Measurements from ENCODE around the gene SCD. TPM values are rescaled to one million over a fixed set of nuclear protein-coding genes. Genes with fewer than 3 reads are reported as not detected.

The SCD gene
- total RNA-seq, 2 experiments from 2014 or later: 271 TPM

DNA sequence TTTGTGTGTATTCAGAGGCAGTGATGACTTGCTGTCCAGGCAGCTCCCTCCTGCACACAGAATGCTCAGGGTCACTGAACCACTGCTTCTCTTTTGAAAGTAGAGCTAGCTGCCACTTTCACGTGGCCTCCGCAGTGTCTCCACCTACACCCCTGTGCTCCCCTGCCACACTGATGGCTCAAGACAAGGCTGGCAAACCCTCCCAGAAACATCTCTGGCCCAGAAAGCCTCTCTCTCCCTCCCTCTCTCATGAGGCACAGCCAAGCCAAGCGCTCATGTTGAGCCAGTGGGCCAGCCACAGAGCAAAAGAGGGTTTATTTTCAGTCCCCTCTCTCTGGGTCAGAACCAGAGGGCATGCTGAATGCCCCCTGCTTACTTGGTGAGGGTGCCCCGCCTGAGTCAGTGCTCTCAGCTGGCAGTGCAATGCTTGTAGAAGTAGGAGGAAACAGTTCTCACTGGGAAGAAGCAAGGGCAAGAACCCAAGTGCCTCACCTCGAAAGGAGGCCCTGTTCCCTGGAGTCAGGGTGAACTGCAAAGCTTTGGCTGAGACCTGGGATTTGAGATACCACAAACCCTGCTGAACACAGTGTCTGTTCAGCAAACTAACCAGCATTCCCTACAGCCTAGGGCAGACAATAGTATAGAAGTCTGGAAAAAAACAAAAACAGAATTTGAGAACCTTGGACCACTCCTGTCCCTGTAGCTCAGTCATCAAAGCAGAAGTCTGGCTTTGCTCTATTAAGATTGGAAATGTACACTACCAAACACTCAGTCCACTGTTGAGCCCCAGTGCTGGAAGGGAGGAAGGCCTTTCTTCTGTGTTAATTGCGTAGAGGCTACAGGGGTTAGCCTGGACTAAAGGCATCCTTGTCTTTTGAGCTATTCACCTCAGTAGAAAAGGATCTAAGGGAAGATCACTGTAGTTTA is 15.8 kb downstream of the SCD start:
- H3K27me3 Mint-ChIP-seq: no peaks in the 10 kb centered on the region
- intact Hi-C loops (cut with micrococcal nuclease): no loop called here
- ChIA-PET CTCF (interaction anchor here (1.5 kb wide), 1 partner anchor 13 kb away, joined by 4 read pairs; no protein-coding TSS in a partner anchor), POLR2A (interaction anchor here (0.6 to 5.5 kb wide), 4 partner anchors 8 to 102 kb away, joined by 3 to 36 read pairs (median 4); partner anchors contain the start of gene SCD)
- peaks cover 23% of the 10 kb centered on the region for H3K4me1 Mint-ChIP-seq (ENCODE audit: low read depth)
- TF ChIP-seq CTCF (IDR thresholded peaks at IDR 0.05): no peak
- H3K36me3 Mint-ChIP-seq (ENCODE audit: low read depth): peaks cover 60% of the 10 kb centered on the region
- ATAC-seq (no peak), DNase-seq (no peak)
- H3K4me3 Mint-ChIP-seq: no peak overlapping the region
- H3K27ac Mint-ChIP-seq: peak overlapping the region; percentile 30
- H3K9me3 Mint-ChIP-seq: no peaks in the 10 kb centered on the region

- H3K9me3 Mint-ChIP-seq: no peaks in the 10 kb centered on the region
- ChIA-PET POLR2A (interaction anchor here (0.6 to 5.5 kb wide), 4 partner anchors 9 to 15 kb away, joined by 4 to 36 read pairs (median 9); partner anchors contain the start of gene SCD), CTCF (interaction anchor here (1.5 kb wide), 1 partner anchor 14 kb away, joined by 4 read pairs; no protein-coding TSS in a partner anchor)
- TF ChIP-seq CTCF (IDR thresholded peaks at IDR 0.05): no peak
- H3K27me3 Mint-ChIP-seq: no peaks in the 10 kb centered on the region
- H3K36me3 Mint-ChIP-seq (ENCODE audit: low read depth): peaks cover 54% of the 10 kb centered on the region
- H3K4me3 Mint-ChIP-seq: no peak overlapping the region
- no peak overlapping the region for H3K27ac Mint-ChIP-seq
- no peak for ATAC-seq
- H3K4me1 Mint-ChIP-seq (ENCODE audit: low read depth): peaks cover 20% of the 10 kb centered on the region
- DNase-seq: no peak
- intact Hi-C loops (cut with micrococcal nuclease): no loop called here
Observed at GRCh38 chr10:100364175-100364574, 17.1 kb downstream of the SCD start.

GRCh38 chr10:100364735-100365391 is 17.8 kb downstream of the SCD start:
- no peak for TF ChIP-seq CTCF (IDR thresholded peaks at IDR 0.05)

DNA sequence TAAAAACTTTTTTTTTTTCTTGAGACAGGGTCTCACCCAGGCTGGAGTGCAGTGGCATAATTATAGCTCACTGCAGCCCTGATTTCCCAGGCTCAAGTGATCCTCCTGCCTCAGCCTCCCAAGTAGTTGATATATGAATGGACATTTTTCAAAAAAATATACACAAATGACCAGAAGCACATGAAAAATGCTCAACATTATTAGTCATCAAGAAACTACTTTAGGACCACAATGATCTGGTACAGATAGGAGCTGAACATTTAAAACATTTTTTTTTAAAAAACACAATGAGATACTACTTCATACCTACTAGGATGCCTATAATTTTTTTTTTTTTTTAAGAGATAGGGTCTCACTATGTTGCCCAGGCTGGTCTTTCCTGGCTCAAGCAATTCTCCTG is 21.7 kb downstream of the SCD start:
- no peak for DNase-seq
- H3K9me3 Mint-ChIP-seq: no peaks in the 10 kb centered on the region
- no peak overlapping the region for H3K27ac Mint-ChIP-seq
- ChIA-PET POLR2A (interaction anchor here (3.0 to 3.4 kb wide), 3 partner anchors 9 to 22 kb away, joined by 14 to 28 read pairs (median 25); partner anchors contain the start of gene SCD), CTCF (interaction anchor here (0.9 to 1.3 kb wide), 2 partner anchors 9 to 10 kb away, joined by 3 read pairs; no protein-coding TSS in a partner anchor)
- H3K36me3 Mint-ChIP-seq (ENCODE audit: low read depth): peaks cover 13% of the 10 kb centered on the region
- intact Hi-C loops (cut with micrococcal nuclease): no loop called here
- no peaks in the 10 kb centered on the region for H3K27me3 Mint-ChIP-seq
- TF ChIP-seq CTCF (IDR thresholded peaks at IDR 0.05): no peak
- H3K4me1 Mint-ChIP-seq (ENCODE audit: low read depth): peaks cover 30% of the 10 kb centered on the region
- no peak overlapping the region for H3K4me3 Mint-ChIP-seq
- no peak for ATAC-seq

More at GRCh38 chr10:100364735-100365391, 17.8 kb downstream of the SCD start:
- intact Hi-C loops (cut with micrococcal nuclease): no loop called here
- DNase-seq (peak; percentile 17), ATAC-seq (peak; percentile 68)
- H3K4me1 Mint-ChIP-seq (ENCODE audit: low read depth): peaks cover 21% of the 10 kb centered on the region
- H3K36me3 Mint-ChIP-seq (ENCODE audit: low read depth): peaks cover 47% of the 10 kb centered on the region
- H3K27ac Mint-ChIP-seq: no peak overlapping the region
- ChIA-PET POLR2A (interaction anchor here (0.9 to 5.5 kb wide), 3 partner anchors 9 to 16 kb away, joined by 3 to 36 read pairs (median 13); partner anchors contain the start of gene SCD), CTCF (interaction anchor here (1.2 to 2.0 kb wide), 4 partner anchors 13 to 24 kb away, joined by 3 to 5 read pairs (median 3); partner anchors contain the start of gene SCD)
- H3K27me3 Mint-ChIP-seq: no peaks in the 10 kb centered on the region
- no peak overlapping the region for H3K4me3 Mint-ChIP-seq
- no peaks in the 10 kb centered on the region for H3K9me3 Mint-ChIP-seq

All from activated CD8-positive, alpha-beta T cell treated with anti-CD3 and anti-CD28 coated beads for 36 hours (primary cell).